ENCODE data around the gene UQCC5.

Gene UQCC5

GRCh38 chr3:52517796-52518722 lies 18.3 kb upstream of the UQCC5 start:
- H3K9me3 ChIP-seq (ENCODE audit: control insufficient read depth, insufficient read depth, low read depth, low read length): no peaks in the 10 kb centered on the region
- H3K4me3 ChIP-seq (ENCODE audit: low read depth, low read length): no peak overlapping the region
- no peaks in the 10 kb centered on the region for H3K4me1 ChIP-seq (ENCODE audit: control insufficient read depth, insufficient read depth, low read length)
- CTCF ChIA-PET: interaction anchor here (0.6 to 2.2 kb wide), 2 partner anchors 25 to 36 kb away, joined by 3 to 5 read pairs; no protein-coding TSS in a partner anchor
- TF ChIP-seq ZNF513 (tag by site-specific recombination; IDR thresholded peaks at IDR 0.05) (no peak), ZSCAN16 (tag by site-specific recombination; IDR thresholded peaks at IDR 0.05) (no peak), ZNF280D (tag by site-specific recombination; IDR thresholded peaks at IDR 0.05) (no peak), SCRT2 (tag by site-specific recombination; IDR thresholded peaks at IDR 0.05) (peak; percentile 86), ZNF274 (IDR thresholded peaks at IDR 0.05; ENCODE audit: low read length) (no peak), ZNF274 (tag by site-specific recombination; IDR thresholded peaks at IDR 0.05; ENCODE audit: borderline replicate concordance) (no peak), BCL11B (tag by site-specific recombination; IDR thresholded peaks at IDR 0.05; ENCODE audit: low read depth) (0 out of 2 replicates have a peak, but pooled peaks have one; percentile 33), ZNF148 (tag by site-specific recombination; IDR thresholded peaks at IDR 0.05; ENCODE audit: borderline replicate concordance) (no peak), SCRT1 (tag by site-specific recombination; IDR thresholded peaks at IDR 0.05; ENCODE audit: borderline replicate concordance) (no peak; the same call in 1 of the 2 replicates), ZNF544 (tag by site-specific recombination; IDR thresholded peaks at IDR 0.05) (no peak)
- no peak overlapping the region for H3K27ac ChIP-seq (ENCODE audit: extremely low read depth, low read depth, low read length)
- no peaks in the 10 kb centered on the region for H3K36me3 ChIP-seq (ENCODE audit: control insufficient read depth in 2 of 2, insufficient read depth in 1 of 2, low read length in 2 of 2)
- POLR2A ChIA-PET: no interaction called here

GRCh38 chr3:52518723-52519444 lies 17.5 kb upstream of the UQCC5 start:
- H3K9me3 ChIP-seq (ENCODE audit: control insufficient read depth, insufficient read depth, low read depth, low read length): no peaks in the 10 kb centered on the region
- H3K36me3 ChIP-seq (ENCODE audit: control insufficient read depth in 2 of 2, insufficient read depth in 1 of 2, low read length in 2 of 2): peaks cover 0 to 6% of the 10 kb centered on the region in 2 experiments; a peak in 1 of 3 replicates
- ChIA-PET CTCF (interaction anchor here (0.6 kb wide), 1 partner anchor 24 kb away, joined by 3 read pairs; no protein-coding TSS in a partner anchor), POLR2A (no interaction called here)
- no peak overlapping the region for H3K27ac ChIP-seq (ENCODE audit: extremely low read depth, low read depth, low read length)
- no peaks in the 10 kb centered on the region for H3K4me1 ChIP-seq (ENCODE audit: control insufficient read depth, insufficient read depth, low read length)
- H3K4me3 ChIP-seq (ENCODE audit: low read depth, low read length): no peak overlapping the region
- TF ChIP-seq KLF8 (tag by site-specific recombination; IDR thresholded peaks at IDR 0.05) (peak; percentile 65; the same call in 1 of the 2 replicates), SP3 (tag by site-specific recombination; IDR thresholded peaks at IDR 0.05) (0 out of 2 replicates have a peak, but pooled peaks have one; percentile 23), KLF1 (tag by site-specific recombination; IDR thresholded peaks at IDR 0.05) (peak; percentile 89), GLIS1 (tag by site-specific recombination; IDR thresholded peaks at IDR 0.05) (no peak), KLF9 (tag by site-specific recombination; IDR thresholded peaks at IDR 0.05; ENCODE audit: low read depth) (peak; percentile 64), ZNF548 (tag by site-specific recombination; IDR thresholded peaks at IDR 0.05) (no peak), ZNF692 (tag by site-specific recombination; IDR thresholded peaks at IDR 0.05) (no peak), ZNF146 (tag by site-specific recombination; IDR thresholded peaks at IDR 0.05) (no peak), ZNF184 (tag by site-specific recombination; IDR thresholded peaks at IDR 0.05) (no peak), ZFP41 (tag by site-specific recombination; IDR thresholded peaks at IDR 0.05; ENCODE audit: borderline replicate concordance) (no peak), ZNF175 (tag by site-specific recombination; IDR thresholded peaks at IDR 0.05) (no peak), SP2 (tag by site-specific recombination; IDR thresholded peaks at IDR 0.05) (peak; percentile 21), ZNF426 (tag by site-specific recombination; IDR thresholded peaks at IDR 0.05) (no peak), ZNF488 (tag by site-specific recombination; IDR thresholded peaks at IDR 0.05) (no peak)
